ENCODE measurements around the gene GRIK3.

The GRIK3 gene

DNA sequence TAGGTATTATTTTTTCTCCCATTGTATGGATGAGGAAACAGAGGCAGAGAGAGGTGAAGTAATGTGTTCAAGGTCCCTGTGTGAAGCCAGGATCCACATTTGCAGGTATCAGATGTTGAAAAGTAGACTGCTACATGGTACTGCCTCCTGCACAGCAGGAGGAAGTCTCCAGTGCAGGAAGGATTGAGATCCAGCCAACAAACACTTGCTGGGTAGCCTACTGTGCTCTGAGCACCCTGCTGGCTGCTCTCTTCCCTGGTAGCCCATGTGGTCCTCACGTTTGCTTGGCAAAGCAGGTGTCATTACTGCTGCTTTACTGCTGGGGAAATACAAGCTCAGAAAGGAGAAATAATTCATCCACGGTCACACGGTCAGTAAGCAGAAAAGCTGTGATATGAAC is 21.3 kb upstream of the GRIK3 start:
- no peaks in the 10 kb centered on the region for H3K4me1 ChIP-seq (ENCODE audit: insufficient read depth, low read length, poor library complexity, severe bottlenecking)
- H3F3A ChIP-seq (ENCODE audit: low read depth) = no peaks in the 10 kb centered on the region
- H3K9me2 ChIP-seq (replicated peaks; ENCODE audit: low read depth, low read length) = no peaks in the 10 kb centered on the region
- H3K27me3 ChIP-seq (ENCODE audit: insufficient read depth, low read length, poor library complexity, severe bottlenecking) = no peaks in the 10 kb centered on the region
- H3K9ac ChIP-seq (ENCODE audit: low read depth, low read length, poor library complexity, severe bottlenecking) = no peak overlapping the region
- H2AFZ ChIP-seq (ENCODE audit: low read length) = no peak overlapping the region
- no peaks in the 10 kb centered on the region for H3K9me3 ChIP-seq (ENCODE audit: insufficient read depth, low read depth, low read length)
- no peak overlapping the region for H3K4me3 ChIP-seq (ENCODE audit: low read length, poor library complexity, severe bottlenecking)
- no peaks in the 10 kb centered on the region for H4K20me1 ChIP-seq (ENCODE audit: insufficient read depth, low read length, poor library complexity, severe bottlenecking)
- H3K4me2 ChIP-seq (ENCODE audit: low read depth, low read length, poor library complexity, severe bottlenecking) = no peak overlapping the region
- no peaks in the 10 kb centered on the region for H3K79me2 ChIP-seq (ENCODE audit: insufficient read depth, low read length)
- H3K36me3 ChIP-seq (ENCODE audit: insufficient read depth, low read length) = no peaks in the 10 kb centered on the region
- TF ChIP-seq, protein P1, sequence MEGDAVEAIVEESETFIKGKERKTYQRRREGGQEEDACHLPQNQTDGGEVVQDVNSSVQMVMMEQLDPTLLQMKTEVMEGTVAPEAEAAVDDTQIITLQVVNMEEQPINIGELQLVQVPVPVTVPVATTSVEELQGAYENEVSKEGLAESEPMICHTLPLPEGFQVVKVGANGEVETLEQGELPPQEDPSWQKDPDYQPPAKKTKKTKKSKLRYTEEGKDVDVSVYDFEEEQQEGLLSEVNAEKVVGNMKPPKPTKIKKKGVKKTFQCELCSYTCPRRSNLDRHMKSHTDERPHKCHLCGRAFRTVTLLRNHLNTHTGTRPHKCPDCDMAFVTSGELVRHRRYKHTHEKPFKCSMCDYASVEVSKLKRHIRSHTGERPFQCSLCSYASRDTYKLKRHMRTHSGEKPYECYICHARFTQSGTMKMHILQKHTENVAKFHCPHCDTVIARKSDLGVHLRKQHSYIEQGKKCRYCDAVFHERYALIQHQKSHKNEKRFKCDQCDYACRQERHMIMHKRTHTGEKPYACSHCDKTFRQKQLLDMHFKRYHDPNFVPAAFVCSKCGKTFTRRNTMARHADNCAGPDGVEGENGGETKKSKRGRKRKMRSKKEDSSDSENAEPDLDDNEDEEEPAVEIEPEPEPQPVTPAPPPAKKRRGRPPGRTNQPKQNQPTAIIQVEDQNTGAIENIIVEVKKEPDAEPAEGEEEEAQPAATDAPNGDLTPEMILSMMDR (conservative IDR thresholded peaks at IDR 0.05; ENCODE audit: low read length) = no peak
- no peak for TF ChIP-seq EZH2phosphoT487 (IDR thresholded peaks at IDR 0.05; ENCODE audit: borderline replicate concordance)

DNA sequence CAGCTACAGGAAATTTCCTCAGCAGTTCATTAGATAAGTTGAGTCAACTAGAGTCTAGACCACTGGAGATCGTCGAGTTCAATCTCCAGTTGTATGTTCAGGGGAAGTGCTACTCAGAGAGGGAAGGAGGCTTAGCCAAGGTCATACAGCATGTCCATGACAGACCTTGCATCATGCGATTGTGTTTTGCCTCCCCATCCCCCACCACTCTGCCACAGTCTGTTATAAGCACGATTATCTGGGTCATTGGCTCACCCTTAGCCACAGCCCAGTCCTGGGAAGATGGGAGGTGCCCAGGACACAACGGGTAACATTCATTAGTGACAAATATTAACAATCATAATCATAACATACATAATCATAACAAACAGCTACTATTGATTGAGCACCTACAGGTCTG is 18.9 kb upstream of the GRIK3 start:
- Histone ChIP-seq H3F3A (ENCODE audit: low read depth) (no peaks in the 10 kb centered on the region), H3K4me2 (ENCODE audit: low read depth, low read length, poor library complexity, severe bottlenecking) (no peak overlapping the region), H3K9me3 (ENCODE audit: insufficient read depth, low read depth, low read length) (no peaks in the 10 kb centered on the region), H3K79me2 (ENCODE audit: insufficient read depth, low read length) (no peaks in the 10 kb centered on the region), H3K27me3 (ENCODE audit: insufficient read depth, low read length, poor library complexity, severe bottlenecking) (no peaks in the 10 kb centered on the region), H4K20me1 (ENCODE audit: insufficient read depth, low read length, poor library complexity, severe bottlenecking) (no peaks in the 10 kb centered on the region), H3K4me3 (ENCODE audit: low read length, poor library complexity, severe bottlenecking) (no peak overlapping the region), H3K36me3 (ENCODE audit: insufficient read depth, low read length) (no peaks in the 10 kb centered on the region), H3K9me2 (replicated peaks; ENCODE audit: low read depth, low read length) (no peaks in the 10 kb centered on the region), H3K4me1 (ENCODE audit: insufficient read depth, low read length, poor library complexity, severe bottlenecking) (no peaks in the 10 kb centered on the region), H2AFZ (ENCODE audit: low read length) (no peak overlapping the region), H3K9ac (ENCODE audit: low read depth, low read length, poor library complexity, severe bottlenecking) (no peak overlapping the region)
- TF ChIP-seq, protein P1 (conservative IDR thresholded peaks at IDR 0.05; ENCODE audit: low read length) = no peak
- TF ChIP-seq EZH2phosphoT487 (IDR thresholded peaks at IDR 0.05; ENCODE audit: borderline replicate concordance) = no peak

DNA sequence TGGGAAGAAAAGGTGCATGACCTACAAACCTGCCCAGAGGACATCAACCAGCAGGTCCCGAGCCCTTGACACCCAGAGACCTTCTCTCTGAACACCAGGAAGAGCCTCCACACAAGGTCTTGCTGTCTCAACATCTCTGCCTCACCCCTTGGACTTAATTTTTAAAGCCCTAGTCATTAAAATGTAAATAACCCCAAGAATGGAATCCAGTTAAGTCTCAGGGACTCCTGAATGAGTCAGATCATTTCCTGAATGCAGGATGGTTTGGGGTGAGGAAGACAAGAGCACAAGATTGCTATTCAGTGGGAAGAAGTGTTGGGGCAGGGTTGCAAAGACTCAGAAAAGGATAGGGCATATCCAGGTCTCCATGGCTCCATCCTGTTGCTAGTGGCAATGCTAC is 17.8 kb upstream of the GRIK3 start:
- H3K9me2 ChIP-seq (replicated peaks; ENCODE audit: low read depth, low read length) = no peaks in the 10 kb centered on the region
- H3K9me3 ChIP-seq (ENCODE audit: insufficient read depth, low read depth, low read length) = no peaks in the 10 kb centered on the region
- no peaks in the 10 kb centered on the region for H4K20me1 ChIP-seq (ENCODE audit: insufficient read depth, low read length, poor library complexity, severe bottlenecking)
- H3F3A ChIP-seq (ENCODE audit: low read depth) = no peaks in the 10 kb centered on the region
- no peak overlapping the region for H2AFZ ChIP-seq (ENCODE audit: low read length)
- no peak overlapping the region for H3K4me2 ChIP-seq (ENCODE audit: low read depth, low read length, poor library complexity, severe bottlenecking)
- H3K36me3 ChIP-seq (ENCODE audit: insufficient read depth, low read length) = no peaks in the 10 kb centered on the region
- no peaks in the 10 kb centered on the region for H3K79me2 ChIP-seq (ENCODE audit: insufficient read depth, low read length)
- H3K9ac ChIP-seq (ENCODE audit: low read depth, low read length, poor library complexity, severe bottlenecking) = no peak overlapping the region
- H3K27me3 ChIP-seq (ENCODE audit: insufficient read depth, low read length, poor library complexity, severe bottlenecking) = no peaks in the 10 kb centered on the region
- TF ChIP-seq, protein P1 (conservative IDR thresholded peaks at IDR 0.05; ENCODE audit: low read length) = no peak
- TF ChIP-seq EZH2phosphoT487 (IDR thresholded peaks at IDR 0.05; ENCODE audit: borderline replicate concordance) = no peak
- no peak overlapping the region for H3K4me3 ChIP-seq (ENCODE audit: low read length, poor library complexity, severe bottlenecking)
- H3K4me1 ChIP-seq (ENCODE audit: insufficient read depth, low read length, poor library complexity, severe bottlenecking) = no peaks in the 10 kb centered on the region

All from Loucy (cell line).